GM18870 (cell line): ENCODE data around the gene MON1B.
"Not testable (repeated sequence)": the region's sequence is repeated elsewhere in the genome, so short reads cannot be mapped to it uniquely, and the experiment has no call there.

Experiments used
- ATAC-seq: cut with Tn5 transposase; IDR thresholded peaks from one replicate; pipeline ENCODE4 v1.9.1; 2021; ENCODE audit warnings: moderate library complexity; ENCODE audit not compliant: unreplicated experiment

The MON1B gene

GRCh38 chr16:77238593-77238992, 47.6 kb downstream of the MON1B start:
- no peak for ATAC-seq

- ATAC-seq = not testable (repeated sequence)
Measured at GRCh38 chr16:77242471-77242870, 51.5 kb downstream of the MON1B start.

- ATAC-seq = no peak
Measured at GRCh38 chr16:77246150-77246549, 55.2 kb downstream of the MON1B start.

GRCh38 chr16:77250400-77250799, 59.4 kb downstream of the MON1B start:
- no peak for ATAC-seq
